A204.1 (cell line): ENCODE data around the gene ARHGAP12.

ENCODE experiments used
- FAIRE-seq: peaks from 2 replicates; lab custom pipeline; 2012; peaks lifted over from hg19 to GRCh38; lab: Jason Lieb, UNC

ARHGAP12 gene

DNA sequence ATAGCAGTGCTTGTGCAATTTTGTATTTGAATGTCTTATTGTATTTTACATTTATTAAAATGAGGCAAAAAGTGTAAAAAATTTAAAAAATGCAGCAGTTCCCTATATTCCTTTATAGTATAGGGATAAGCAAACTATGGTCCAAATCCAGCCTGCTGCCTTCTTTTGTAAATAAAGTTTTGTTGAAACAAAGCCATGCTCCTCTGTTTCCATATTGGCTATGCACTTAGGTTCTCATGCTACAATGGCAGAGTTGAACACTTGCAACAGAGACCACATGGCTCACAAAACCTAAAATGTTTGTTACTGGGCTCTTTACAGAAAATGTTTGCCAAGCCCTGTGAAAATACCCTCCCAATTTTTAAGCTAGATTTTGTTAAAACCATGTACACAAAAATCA, 50.1 kb downstream of the ARHGAP12 start:
- no peak for FAIRE-seq

DNA sequence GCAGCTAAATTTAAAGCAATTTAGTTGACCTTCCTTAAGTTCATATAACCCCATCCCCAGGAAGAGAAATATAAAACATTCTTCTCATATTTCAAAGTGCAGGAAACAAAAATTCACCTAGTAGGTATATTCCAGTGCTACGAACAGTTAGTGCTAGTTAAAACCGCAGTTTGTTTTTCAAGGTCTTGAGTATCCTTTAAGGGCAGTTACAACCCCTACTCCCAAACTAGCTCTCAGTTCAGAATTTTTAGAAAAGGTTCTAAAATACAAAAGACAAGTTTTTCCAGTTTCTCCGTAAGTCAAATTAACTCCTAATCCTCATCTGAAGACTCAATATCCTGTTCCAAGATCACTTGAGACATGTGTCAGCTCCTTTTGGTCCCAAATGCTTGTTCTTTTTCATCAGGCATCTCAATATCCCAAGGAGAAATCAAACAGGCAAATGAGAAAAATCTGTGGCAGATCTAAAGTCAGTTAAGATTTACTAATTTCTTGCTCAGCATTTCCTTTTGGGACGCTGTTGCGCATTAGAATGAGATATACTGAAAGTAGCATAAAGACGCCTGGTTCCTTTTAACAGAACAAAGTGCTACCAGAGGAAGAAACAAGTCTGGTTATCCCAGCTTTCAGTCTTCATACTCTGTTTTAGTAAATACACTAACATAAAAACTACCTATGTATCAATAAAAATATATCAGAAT, 51.8 kb downstream of the ARHGAP12 start:
- FAIRE-seq, result no peak

DNA sequence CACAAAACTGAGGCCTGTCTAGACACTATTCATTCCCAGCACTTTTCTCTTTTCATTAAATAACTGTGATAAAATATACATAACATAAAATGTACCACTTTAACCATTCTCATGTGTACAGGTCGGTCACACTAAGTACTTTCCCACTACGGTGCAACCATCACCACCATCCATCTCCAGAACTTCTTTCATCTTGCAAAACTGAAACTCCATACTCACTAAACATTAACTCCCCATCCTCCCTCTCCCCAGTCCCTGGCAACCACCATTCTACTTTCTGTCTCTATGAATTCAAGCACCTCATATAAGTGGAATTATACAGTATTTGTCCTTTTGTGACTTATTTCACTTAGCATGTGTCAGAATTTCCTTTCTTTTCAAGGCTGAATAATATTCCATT, 53.0 kb downstream of the ARHGAP12 start:
- no peak for FAIRE-seq

- no peak for FAIRE-seq
Observed at GRCh38 chr10:31873724-31874123, 54.9 kb downstream of the ARHGAP12 start.

GRCh38 chr10:31871266-31872065, 57.2 kb downstream of the ARHGAP12 start:
- FAIRE-seq, result no peak

DNA sequence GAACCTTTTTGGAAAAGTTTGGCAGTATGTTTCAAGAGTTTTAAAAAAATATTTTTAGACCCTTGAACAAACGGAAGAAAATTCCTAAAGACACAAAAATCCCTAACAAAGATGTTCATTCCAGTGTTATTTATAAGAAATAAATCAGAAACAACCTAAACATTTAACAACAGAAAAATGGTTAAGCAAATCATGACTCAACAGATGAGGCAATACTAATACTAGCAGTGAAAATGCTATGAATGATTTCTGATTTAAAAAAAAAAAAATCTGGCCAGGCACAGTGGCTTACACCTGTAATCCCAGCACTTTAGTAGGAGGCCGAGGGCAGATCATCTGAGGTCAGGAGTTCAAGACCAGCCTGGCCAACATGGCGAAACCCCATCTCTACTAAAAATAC, 61.0 kb downstream of the ARHGAP12 start:
- FAIRE-seq, result no peak

DNA sequence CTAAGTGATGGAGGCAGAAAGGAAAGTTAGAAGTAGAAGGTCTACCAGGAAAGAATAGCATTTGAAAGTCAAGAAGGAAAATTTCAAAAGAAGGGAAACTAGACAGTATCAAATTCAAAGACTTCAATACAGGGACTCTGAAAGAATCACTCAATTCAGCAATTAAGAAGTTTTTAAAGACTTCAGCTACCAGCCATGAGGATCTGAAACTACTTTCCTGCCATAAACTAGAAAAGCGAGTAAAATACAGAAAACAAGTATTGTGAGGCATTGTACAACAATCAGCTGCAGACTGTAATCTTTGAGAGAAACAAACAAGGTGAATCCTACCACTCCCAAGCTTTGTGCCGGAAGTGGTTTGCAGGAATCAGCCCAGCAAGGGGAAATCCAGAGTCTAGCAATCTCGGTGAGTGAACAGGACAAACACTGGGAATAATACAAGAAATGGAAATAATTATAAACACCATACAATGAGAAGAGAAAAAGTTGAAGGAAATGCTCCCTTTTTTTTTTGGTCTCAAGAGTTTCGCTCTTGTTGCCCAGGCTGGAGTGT, 62.4 kb downstream of the ARHGAP12 start:
- no peak for FAIRE-seq

- peak; percentile 99 for FAIRE-seq
Observed at GRCh38 chr10:31864834-31865518, 63.7 kb downstream of the ARHGAP12 start.

DNA sequence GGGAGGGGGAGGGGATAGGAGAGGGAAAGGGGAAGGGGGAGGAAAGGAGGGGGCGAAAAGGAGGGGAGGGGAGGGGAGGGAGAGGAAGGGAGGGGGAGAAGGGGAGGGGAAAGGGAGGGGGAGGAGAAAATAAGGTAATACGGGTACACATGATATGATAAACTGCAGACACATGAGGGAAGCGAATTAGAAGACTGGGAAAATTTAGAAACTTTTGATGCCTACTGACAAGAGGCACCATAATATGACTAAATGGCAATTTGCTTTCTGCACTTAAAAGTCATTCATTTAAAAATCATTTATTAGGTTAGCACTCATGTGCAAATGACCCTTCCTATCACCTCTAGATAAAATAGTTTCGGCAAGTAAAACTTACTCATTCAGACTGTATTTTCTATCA, 73.6 kb downstream of the ARHGAP12 start:
- FAIRE-seq, result no peak

DNA sequence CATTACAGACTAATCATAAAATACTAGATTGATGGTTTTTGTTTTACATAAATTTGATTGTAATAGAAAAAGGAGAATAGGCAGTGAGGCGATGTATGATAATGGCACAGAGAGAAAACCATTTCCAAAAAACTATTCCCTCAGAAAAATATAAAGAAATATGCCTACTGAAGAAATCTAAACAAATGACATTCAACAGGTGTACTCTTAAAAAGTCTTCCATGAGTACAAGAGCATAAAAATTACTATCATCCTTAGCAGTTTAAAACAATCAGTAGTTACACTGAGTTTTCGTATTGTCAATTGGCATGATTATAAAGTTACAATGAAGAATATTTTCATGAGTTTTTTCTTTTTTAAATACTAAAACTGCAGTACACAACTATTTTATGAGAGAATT, 75.0 kb downstream of the ARHGAP12 start:
- FAIRE-seq, result no peak

DNA sequence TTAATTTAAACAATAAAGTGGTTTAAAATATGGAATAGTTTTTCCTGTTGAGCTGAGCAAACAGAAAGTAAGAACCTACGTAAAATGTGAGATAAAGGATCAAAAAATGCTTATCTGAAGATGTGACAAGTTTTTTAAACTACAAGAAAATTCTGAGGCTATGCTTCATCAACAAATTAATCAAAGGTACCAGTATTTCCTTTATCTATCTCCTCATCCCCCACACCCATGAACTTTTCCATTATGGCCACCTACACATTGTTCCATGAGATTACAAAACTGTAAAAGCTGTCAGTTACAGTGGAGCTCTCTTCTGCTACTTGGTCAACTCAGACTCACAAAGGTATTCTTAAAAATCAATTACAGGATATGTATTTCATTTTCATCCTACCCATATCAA, 77.4 kb downstream of the ARHGAP12 start:
- FAIRE-seq, result no peak

- FAIRE-seq, result no peak
Observed at GRCh38 chr10:31847515-31847914, 81.1 kb downstream of the ARHGAP12 start.

GRCh38 chr10:31838709-31839108, 89.9 kb downstream of the ARHGAP12 start:
- no peak for FAIRE-seq

DNA sequence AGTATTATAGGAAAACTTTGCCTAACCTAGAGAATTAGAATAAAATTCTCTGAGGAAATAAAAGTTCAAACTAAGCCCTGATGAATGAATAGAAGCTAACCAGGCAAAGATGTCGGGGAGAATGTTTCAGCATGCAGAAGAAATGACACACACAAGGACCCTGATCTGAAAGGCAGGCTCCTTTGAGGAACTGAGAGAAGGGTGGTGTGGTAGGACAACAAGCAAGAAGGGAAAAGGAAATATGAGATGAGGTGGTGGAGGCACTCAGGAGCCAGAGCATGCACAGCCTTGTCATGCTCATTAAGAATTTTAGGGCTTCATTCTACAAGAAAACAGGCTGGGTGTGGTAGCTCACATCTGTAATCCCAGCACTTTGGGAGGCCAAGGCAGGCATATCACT, 90.6 kb downstream of the ARHGAP12 start:
- no peak for FAIRE-seq

- FAIRE-seq, result peak; percentile 96
Observed at GRCh38 chr10:31836569-31837406, 91.8 kb downstream of the ARHGAP12 start.

GRCh38 chr10:31833753-31834152, 94.9 kb downstream of the ARHGAP12 start:
- no peak for FAIRE-seq

DNA sequence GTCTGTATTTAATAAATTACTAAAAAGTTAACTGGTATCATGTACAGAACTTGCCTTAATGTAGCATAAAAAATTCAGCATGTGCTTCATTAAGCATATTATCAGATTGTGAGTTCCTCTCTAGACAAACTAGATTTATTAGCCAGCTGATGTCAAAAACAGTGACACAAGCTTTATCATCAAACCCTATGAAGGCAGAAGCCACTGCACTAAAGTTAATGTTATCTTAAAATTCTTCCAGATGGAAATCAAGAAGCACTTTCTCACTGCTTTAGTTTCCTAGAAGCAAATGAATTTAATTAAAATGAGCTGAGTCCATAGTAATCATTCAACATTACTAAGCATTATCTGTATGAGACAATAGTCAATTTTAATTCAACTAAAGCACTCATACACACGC, 96.4 kb downstream of the ARHGAP12 start:
- no peak for FAIRE-seq

- FAIRE-seq, result no peak
Observed at GRCh38 chr10:31830887-31831286, 97.7 kb downstream of the ARHGAP12 start.

DNA sequence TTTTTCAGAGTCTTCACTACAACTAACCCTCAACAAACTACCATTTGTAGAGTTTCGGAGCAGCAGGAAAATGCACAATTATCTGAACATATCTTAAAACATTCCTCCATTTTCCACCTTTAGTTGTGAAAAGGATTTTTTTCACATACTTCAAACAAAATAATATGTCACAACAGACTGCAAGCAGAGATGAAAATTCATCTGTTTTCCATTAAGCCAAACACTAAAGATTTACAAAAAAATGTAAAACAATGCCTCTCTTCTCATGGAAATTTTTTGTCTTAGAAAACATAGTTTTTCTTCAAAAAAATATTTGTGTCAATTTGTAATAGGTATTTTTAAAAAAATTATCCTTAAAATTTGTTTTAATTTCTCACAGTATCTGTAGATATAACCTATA, 98.9 kb downstream of the ARHGAP12 start:
- FAIRE-seq, result no peak

- FAIRE-seq, result no peak
Observed at GRCh38 chr10:31823358-31823757, 105.3 kb downstream of the ARHGAP12 start.

- no peak for FAIRE-seq
Observed at GRCh38 chr10:31822616-31823318, 105.9 kb downstream of the ARHGAP12 start.
